ENCODE data around the gene GTF3A.
"Not testable (repeated sequence)": the region's sequence is repeated elsewhere in the genome, so short reads cannot be mapped to it uniquely, and the experiment has no call there.

GTF3A gene

GRCh38 chr13:27395007-27395510 lies 29.4 kb upstream of the GTF3A start:
- Histone ChIP-seq H3K27me3 (ENCODE audit: control insufficient read depth in 3 of 3, insufficient read depth in 3 of 3, low read depth in 1 of 3, low read length in 3 of 3) (peaks cover 0 to 23% (median 0%) of the 10 kb centered on the region in 3 experiments), H2AFZ (ENCODE audit: low read length) (no peak overlapping the region), H4K91ac (ENCODE audit: low read depth, low read length, poor library complexity) (no peak overlapping the region), H3K14ac (ENCODE audit: low read length) (no peak overlapping the region), H2BK15ac (ENCODE audit: low read length) (no peak overlapping the region), H3K4me3 (ENCODE audit: low read length in 2 of 2) (no peak overlapping the region), H3K9me3 (replicated peaks in 1 of 2; ENCODE audit: control insufficient read depth in 2 of 2, insufficient read depth in 1 of 2, low read depth in 1 of 2, low read length in 2 of 2) (no peaks in the 10 kb centered on the region), H3K4me2 (ENCODE audit: insufficient read depth, low read length, poor library complexity, severe bottlenecking) (no peak overlapping the region), H2BK12ac (ENCODE audit: low read length) (no peak overlapping the region), H3K23ac (ENCODE audit: low read depth, low read length, poor library complexity) (no peak overlapping the region), H3K4me1 (ENCODE audit: control insufficient read depth in 2 of 2, insufficient read depth in 1 of 2, low read depth in 1 of 2, low read length in 2 of 2) (peaks cover 0 to 2% of the 10 kb centered on the region in 2 donors), H3K4ac (ENCODE audit: low read length) (no peak overlapping the region), H3K9ac (ENCODE audit: low read depth, low read length, poor library complexity) (no peak overlapping the region), H4K8ac (ENCODE audit: low read depth, low read length) (no peak overlapping the region), H2AK5ac (ENCODE audit: low read depth, low read length) (no peak overlapping the region), H2BK120ac (ENCODE audit: low read depth, low read length) (no peak overlapping the region), H2BK5ac (ENCODE audit: low read length) (no peak overlapping the region), H3K27ac (replicated peaks; ENCODE audit: low read length) (no peak overlapping the region), H3K79me1 (ENCODE audit: low read depth, low read length) (no peaks in the 10 kb centered on the region), H3K36me3 (replicated peaks in 1 of 2; ENCODE audit: control insufficient read depth in 2 of 2, insufficient read depth in 2 of 2, low read length in 2 of 2) (no peaks in the 10 kb centered on the region), H3K18ac (ENCODE audit: low read length) (no peak overlapping the region)
- DNase-seq (ENCODE audit: low spot score): no peak
- no CpG with 5 or more reads among the region's 14 CpGs for whole genome bisulfite sequencing, 2 donors (ENCODE audit: extremely low coverage in 2 of 2, insufficient read length in 2 of 2, insufficient replicate concordance in 1 of 2)

- DNase-seq (ENCODE audit: low spot score): no peak
- H3K14ac ChIP-seq (ENCODE audit: low read length): no peak overlapping the region
- no peak overlapping the region for H2BK120ac ChIP-seq (ENCODE audit: low read depth, low read length)
- no peak overlapping the region for H3K18ac ChIP-seq (ENCODE audit: low read length)
- H3K27ac ChIP-seq (replicated peaks; ENCODE audit: low read length): no peak overlapping the region
- H2AFZ ChIP-seq (ENCODE audit: low read length): no peak overlapping the region
- no peak overlapping the region for H2BK5ac ChIP-seq (ENCODE audit: low read length)
- no peak overlapping the region for H4K8ac ChIP-seq (ENCODE audit: low read depth, low read length)
- no peak overlapping the region for H2BK15ac ChIP-seq (ENCODE audit: low read length)
- no peak overlapping the region for H3K23ac ChIP-seq (ENCODE audit: low read depth, low read length, poor library complexity)
- no peak overlapping the region for H3K4me3 ChIP-seq (ENCODE audit: low read length in 2 of 2)
- H2AK5ac ChIP-seq (ENCODE audit: low read depth, low read length): no peak overlapping the region
- H3K4me2 ChIP-seq (ENCODE audit: insufficient read depth, low read length, poor library complexity, severe bottlenecking): no peak overlapping the region
- H3K36me3 ChIP-seq (replicated peaks in 1 of 2; ENCODE audit: control insufficient read depth in 2 of 2, insufficient read depth in 2 of 2, low read length in 2 of 2): no peaks in the 10 kb centered on the region
- no peak overlapping the region for H3K4ac ChIP-seq (ENCODE audit: low read length)
- H3K4me1 ChIP-seq (ENCODE audit: control insufficient read depth in 2 of 2, insufficient read depth in 1 of 2, low read depth in 1 of 2, low read length in 2 of 2): peaks cover 0 to 2% of the 10 kb centered on the region in 2 donors
- H4K91ac ChIP-seq (ENCODE audit: low read depth, low read length, poor library complexity): no peak overlapping the region
- H3K79me1 ChIP-seq (ENCODE audit: low read depth, low read length): no peaks in the 10 kb centered on the region
- no peaks in the 10 kb centered on the region for H3K9me3 ChIP-seq (replicated peaks in 1 of 2; ENCODE audit: control insufficient read depth in 2 of 2, insufficient read depth in 1 of 2, low read depth in 1 of 2, low read length in 2 of 2)
- no CpG with 5 or more reads among the region's 7 CpGs for WGBS, 2 donors (ENCODE audit: extremely low coverage in 2 of 2, insufficient read length in 2 of 2, insufficient replicate concordance in 1 of 2)
- H3K9ac ChIP-seq (ENCODE audit: low read depth, low read length, poor library complexity): no peak overlapping the region
- H3K27me3 ChIP-seq (ENCODE audit: control insufficient read depth in 3 of 3, insufficient read depth in 3 of 3, low read depth in 1 of 3, low read length in 3 of 3): peaks cover 0 to 23% (median 0%) of the 10 kb centered on the region in 3 experiments
- no peak overlapping the region for H2BK12ac ChIP-seq (ENCODE audit: low read length)
Measured at GRCh38 chr13:27396252-27396846, 28.1 kb upstream of the GTF3A start.

- H3K4me2 ChIP-seq (ENCODE audit: insufficient read depth, low read length, poor library complexity, severe bottlenecking): no peak overlapping the region
- no peak for DNase-seq (ENCODE audit: low spot score)
- no peak overlapping the region for H3K9ac ChIP-seq (ENCODE audit: low read depth, low read length, poor library complexity)
- H2BK15ac ChIP-seq (ENCODE audit: low read length): no peak overlapping the region
- H3K79me1 ChIP-seq (ENCODE audit: low read depth, low read length): no peaks in the 10 kb centered on the region
- no CpG with 5 or more reads among the region's 4 CpGs for WGBS, 2 donors (ENCODE audit: extremely low coverage in 2 of 2, insufficient read length in 2 of 2, insufficient replicate concordance in 1 of 2)
- no peak overlapping the region for H3K18ac ChIP-seq (ENCODE audit: low read length)
- no peak overlapping the region for H4K8ac ChIP-seq (ENCODE audit: low read depth, low read length)
- H2AK5ac ChIP-seq (ENCODE audit: low read depth, low read length): no peak overlapping the region
- H3K36me3 ChIP-seq (replicated peaks in 1 of 2; ENCODE audit: control insufficient read depth in 2 of 2, insufficient read depth in 2 of 2, low read length in 2 of 2): no peaks in the 10 kb centered on the region
- no peak overlapping the region for H3K14ac ChIP-seq (ENCODE audit: low read length)
- H2BK120ac ChIP-seq (ENCODE audit: low read depth, low read length): no peak overlapping the region
- H2AFZ ChIP-seq (ENCODE audit: low read length): no peak overlapping the region
- H2BK12ac ChIP-seq (ENCODE audit: low read length): no peak overlapping the region
- H3K4me1 ChIP-seq (ENCODE audit: control insufficient read depth in 2 of 2, insufficient read depth in 1 of 2, low read depth in 1 of 2, low read length in 2 of 2): peaks cover 5 to 6% of the 10 kb centered on the region in 2 donors
- no peak overlapping the region for H3K4me3 ChIP-seq (ENCODE audit: low read length in 2 of 2)
- no peak overlapping the region for H2BK5ac ChIP-seq (ENCODE audit: low read length)
- H3K4ac ChIP-seq (ENCODE audit: low read length): no peak overlapping the region
- peaks cover 0 to 22% (median 0%) of the 10 kb centered on the region in 3 experiments for H3K27me3 ChIP-seq (ENCODE audit: control insufficient read depth in 3 of 3, insufficient read depth in 3 of 3, low read depth in 1 of 3, low read length in 3 of 3)
- no peak overlapping the region for H3K27ac ChIP-seq (replicated peaks; ENCODE audit: low read length)
- H4K91ac ChIP-seq (ENCODE audit: low read depth, low read length, poor library complexity): no peak overlapping the region
- no peak overlapping the region for H3K23ac ChIP-seq (ENCODE audit: low read depth, low read length, poor library complexity)
- no peaks in the 10 kb centered on the region for H3K9me3 ChIP-seq (replicated peaks in 1 of 2; ENCODE audit: control insufficient read depth in 2 of 2, insufficient read depth in 1 of 2, low read depth in 1 of 2, low read length in 2 of 2)
Measured at GRCh38 chr13:27398360-27398759, 26.1 kb upstream of the GTF3A start.

GRCh38 chr13:27400405-27400804 lies 24.0 kb upstream of the GTF3A start:
- WGBS, 2 donors (ENCODE audit: extremely low coverage in 2 of 2, insufficient read length in 2 of 2, insufficient replicate concordance in 1 of 2): no CpG with 5 or more reads among the region's 6 CpGs
- H4K91ac ChIP-seq (ENCODE audit: low read depth, low read length, poor library complexity): not testable (repeated sequence)

More at GRCh38 chr13:27400405-27400804, 24.0 kb upstream of the GTF3A start:
- not testable (repeated sequence) for H3K79me1 ChIP-seq (ENCODE audit: low read depth, low read length); H2AFZ ChIP-seq (ENCODE audit: low read length); H3K9ac ChIP-seq (ENCODE audit: low read depth, low read length, poor library complexity); H3K9me3 ChIP-seq (replicated peaks in 1 of 2; ENCODE audit: control insufficient read depth in 2 of 2, insufficient read depth in 1 of 2, low read depth in 1 of 2, low read length in 2 of 2); H3K23ac ChIP-seq (ENCODE audit: low read depth, low read length, poor library complexity); H3K36me3 ChIP-seq (replicated peaks in 1 of 2; ENCODE audit: control insufficient read depth in 2 of 2, insufficient read depth in 2 of 2, low read length in 2 of 2); H2BK120ac ChIP-seq (ENCODE audit: low read depth, low read length); H3K4me1 ChIP-seq (ENCODE audit: control insufficient read depth in 2 of 2, insufficient read depth in 1 of 2, low read depth in 1 of 2, low read length in 2 of 2); H2BK5ac ChIP-seq (ENCODE audit: low read length); H2AK5ac ChIP-seq (ENCODE audit: low read depth, low read length); H2BK15ac ChIP-seq (ENCODE audit: low read length); H3K4me3 ChIP-seq (ENCODE audit: low read length in 2 of 2); H3K4ac ChIP-seq (ENCODE audit: low read length); H3K18ac ChIP-seq (ENCODE audit: low read length); H4K8ac ChIP-seq (ENCODE audit: low read depth, low read length); H2BK12ac ChIP-seq (ENCODE audit: low read length); H3K14ac ChIP-seq (ENCODE audit: low read length); DNase-seq (ENCODE audit: low spot score); H3K27ac ChIP-seq (replicated peaks; ENCODE audit: low read length); H3K4me2 ChIP-seq (ENCODE audit: insufficient read depth, low read length, poor library complexity, severe bottlenecking)
- H3K27me3 ChIP-seq (ENCODE audit: control insufficient read depth in 3 of 3, insufficient read depth in 3 of 3, low read depth in 1 of 3, low read length in 3 of 3): peaks cover 0 to 14% (median 0%) of the 10 kb centered on the region in 3 experiments
